AG04450 (cell line): ENCODE results near the gene LAMA2. TPM values are rescaled to one million over a fixed set of nuclear protein-coding genes. Genes with fewer than 3 reads are reported as not detected.
A peak's percentile ranks its signal among the peaks of the same experiment; 100 is the strongest.

Source experiments
- CTCF ChIA-PET: fragments of 300-600, 350-600 bp; formaldehyde crosslinking; extraction: SDS; loops from one replicate; lab custom pipeline; 2022; ENCODE audit warnings: antibody characterized with exemption, inconsistent platforms; lab: Charles Lee
- POLR2A ChIA-PET: fragments of 350-600 bp; formaldehyde crosslinking; extraction: SDS; loops from one replicate; lab custom pipeline; 2021; ENCODE audit warnings: antibody characterized with exemption, inconsistent platforms; lab: Yijun Ruan, JAX
- DNase-seq: peaks from one replicate; pipeline ENCODE4 v3.0.0-alpha.2; 2011; ENCODE audit warnings: low read depth, low spot score
- H3K27ac ChIP-seq: one replicate; pipeline ENCODE4 v1.5.1; 2012; ENCODE audit warnings: low read depth, low read length, control low read depth
- H3K27me3 ChIP-seq: one replicate; pipeline ENCODE4 v1.6.0; 2012; ENCODE audit warnings: low read length; ENCODE audit not compliant: control insufficient read depth, insufficient read depth
- H3K4me3 ChIP-seq: 2 replicates; pipeline ENCODE4 v1.5.1; 2011; ENCODE audit warnings: mild to moderate bottlenecking, low read depth, low read length, control low read depth
- H3K9me3 ChIP-seq: 2 replicates; pipeline ENCODE4 v1.5.1; 2012; ENCODE audit warnings: low read length; ENCODE audit not compliant: control insufficient read depth, insufficient read depth
- polyA plus RNA-seq: library from polyadenylated mRNA; depleted of rRNA; stranded (reverse); fragments of >200 nt; gene quantifications from 2 replicates; pipeline ENCODE4 v1.2.3, GENCODE V29; 2011
- TF ChIP-seq, protein P1 (sequence below): IDR thresholded peaks from 2 replicates; pipeline ENCODE4 v1.5.1; 2011; ENCODE audit warnings: low read depth, low read length, control low read depth, inconsistent platforms

The LAMA2 gene
- polyA plus RNA-seq, 1 experiment = 33.0 TPM

DNA sequence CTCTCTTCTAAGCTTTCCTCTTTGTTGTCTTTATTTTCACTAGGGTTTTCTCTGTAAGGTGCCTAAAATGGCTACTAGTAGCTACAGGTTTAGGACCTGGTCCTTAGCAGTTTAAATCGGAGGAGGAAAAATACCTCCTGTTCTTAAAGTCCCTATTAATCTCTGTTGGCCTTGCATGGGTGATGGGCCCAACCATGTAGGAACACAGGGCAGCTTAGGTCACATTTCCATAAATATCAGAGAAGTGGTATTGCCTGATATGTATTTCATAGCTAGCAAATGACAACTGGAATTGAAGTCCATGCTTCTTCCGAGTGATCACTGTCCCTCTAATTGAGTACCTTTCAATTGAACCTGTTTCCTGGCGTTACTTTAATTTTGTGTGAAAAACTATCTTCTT lies 70.0 kb downstream of the LAMA2 start:
- POLR2A ChIA-PET = no interaction called here
- no peak for DNase-seq
- Histone ChIP-seq H3K27me3 (no peaks in the 10 kb centered on the region), H3K27ac (no peak overlapping the region), H3K4me3 (no peak overlapping the region), H3K9me3 (no peaks in the 10 kb centered on the region)
- TF ChIP-seq, protein P1, sequence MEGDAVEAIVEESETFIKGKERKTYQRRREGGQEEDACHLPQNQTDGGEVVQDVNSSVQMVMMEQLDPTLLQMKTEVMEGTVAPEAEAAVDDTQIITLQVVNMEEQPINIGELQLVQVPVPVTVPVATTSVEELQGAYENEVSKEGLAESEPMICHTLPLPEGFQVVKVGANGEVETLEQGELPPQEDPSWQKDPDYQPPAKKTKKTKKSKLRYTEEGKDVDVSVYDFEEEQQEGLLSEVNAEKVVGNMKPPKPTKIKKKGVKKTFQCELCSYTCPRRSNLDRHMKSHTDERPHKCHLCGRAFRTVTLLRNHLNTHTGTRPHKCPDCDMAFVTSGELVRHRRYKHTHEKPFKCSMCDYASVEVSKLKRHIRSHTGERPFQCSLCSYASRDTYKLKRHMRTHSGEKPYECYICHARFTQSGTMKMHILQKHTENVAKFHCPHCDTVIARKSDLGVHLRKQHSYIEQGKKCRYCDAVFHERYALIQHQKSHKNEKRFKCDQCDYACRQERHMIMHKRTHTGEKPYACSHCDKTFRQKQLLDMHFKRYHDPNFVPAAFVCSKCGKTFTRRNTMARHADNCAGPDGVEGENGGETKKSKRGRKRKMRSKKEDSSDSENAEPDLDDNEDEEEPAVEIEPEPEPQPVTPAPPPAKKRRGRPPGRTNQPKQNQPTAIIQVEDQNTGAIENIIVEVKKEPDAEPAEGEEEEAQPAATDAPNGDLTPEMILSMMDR = no peak
- CTCF ChIA-PET = no interaction called here

DNA sequence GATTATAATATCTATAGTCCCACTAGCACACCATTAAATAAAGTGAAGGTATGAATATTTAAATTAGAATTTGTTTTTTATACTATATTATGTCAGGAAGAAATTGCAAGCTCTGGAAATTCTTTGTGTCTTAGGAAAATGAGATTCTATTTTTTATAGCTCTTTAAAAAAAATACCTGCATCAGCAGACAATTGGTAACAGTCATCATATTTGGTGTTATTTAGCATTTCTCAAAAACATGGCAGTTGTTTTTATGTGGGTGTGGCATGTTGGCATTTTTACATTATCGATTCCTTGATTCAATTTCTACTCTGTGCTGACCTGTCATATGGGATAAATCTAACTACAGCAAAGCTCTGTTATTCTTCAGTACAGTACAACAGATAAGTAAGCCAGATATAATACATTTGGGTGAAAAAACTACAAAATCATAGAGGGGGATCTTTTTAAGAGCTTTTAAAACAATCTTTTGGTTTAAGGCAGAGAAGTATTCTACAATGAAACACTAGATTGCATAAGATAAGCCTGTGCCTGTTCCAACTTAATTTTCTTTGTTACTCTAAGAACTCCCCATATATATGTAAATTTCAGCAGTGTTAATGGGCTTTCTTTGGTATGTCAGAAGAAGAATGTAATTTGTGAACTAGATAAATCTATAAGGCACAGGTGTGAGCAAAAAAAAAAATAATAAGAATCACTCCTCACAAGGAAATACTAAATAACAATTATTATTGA lies 71.5 kb downstream of the LAMA2 start:
- H3K4me3 ChIP-seq = no peak overlapping the region
- TF ChIP-seq, protein P1 = no peak
- H3K27ac ChIP-seq = no peak overlapping the region
- ChIA-PET CTCF (no interaction called here), POLR2A (no interaction called here)
- no peaks in the 10 kb centered on the region for H3K27me3 ChIP-seq
- no peaks in the 10 kb centered on the region for H3K9me3 ChIP-seq
- no peak for DNase-seq

DNA sequence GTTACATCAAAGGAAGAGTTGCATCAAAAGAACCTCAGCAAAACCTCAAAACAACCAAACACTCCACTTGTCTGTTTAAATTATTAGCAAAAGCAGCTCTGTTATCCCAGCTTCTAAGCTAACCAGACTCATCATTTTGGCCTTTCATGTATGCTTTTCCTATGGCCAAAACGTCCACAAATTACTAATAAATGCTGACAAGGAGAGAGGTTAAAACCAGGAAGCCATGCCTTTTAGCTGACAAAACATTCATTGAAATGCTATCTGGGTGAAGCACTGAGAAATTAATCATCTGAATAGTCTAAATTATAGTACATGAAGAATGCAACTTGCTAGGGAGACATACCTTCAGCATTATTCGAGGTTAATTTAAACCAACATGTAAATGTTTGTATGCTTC lies 80.6 kb downstream of the LAMA2 start:
- Histone ChIP-seq H3K27me3 (no peaks in the 10 kb centered on the region), H3K4me3 (no peak overlapping the region), H3K9me3 (no peaks in the 10 kb centered on the region), H3K27ac (no peak overlapping the region)
- TF ChIP-seq, protein P1 = no peak
- DNase-seq = peak; percentile 1
- CTCF ChIA-PET = no interaction called here
- POLR2A ChIA-PET = no interaction called here

DNA sequence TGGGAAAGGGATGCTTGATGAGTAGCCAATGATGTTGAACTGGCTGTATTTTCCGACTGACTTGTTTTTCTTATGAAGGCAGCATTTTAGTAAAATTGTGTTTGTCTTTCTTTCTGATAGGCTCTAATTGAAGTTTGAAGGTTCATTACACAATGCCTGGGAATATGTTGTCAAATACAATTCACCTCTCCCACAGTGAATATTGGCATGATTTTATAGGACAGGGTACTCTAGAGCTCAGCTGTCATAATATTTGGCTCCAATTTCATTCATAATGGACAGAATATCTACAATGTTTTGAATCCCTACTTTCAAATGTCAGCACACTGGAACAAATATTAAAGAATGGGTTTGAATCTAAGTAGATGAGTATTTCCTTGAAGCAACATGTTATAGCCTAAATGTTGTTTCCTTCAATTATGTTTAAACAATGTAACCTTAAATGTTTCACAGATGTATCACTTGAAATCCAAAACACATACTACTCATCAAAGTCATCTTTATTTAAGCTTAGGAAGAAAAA lies 81.4 kb downstream of the LAMA2 start:
- CTCF ChIA-PET = interaction anchor here (1.8 kb wide), 1 partner anchor 406 kb away, joined by 6 read pairs; no protein-coding TSS in a partner anchor
- POLR2A ChIA-PET = no interaction called here
- Histone ChIP-seq H3K27ac (no peak overlapping the region), H3K27me3 (no peaks in the 10 kb centered on the region), H3K4me3 (no peak overlapping the region), H3K9me3 (no peaks in the 10 kb centered on the region)
- DNase-seq = no peak
- TF ChIP-seq, protein P1 = no peak

DNA sequence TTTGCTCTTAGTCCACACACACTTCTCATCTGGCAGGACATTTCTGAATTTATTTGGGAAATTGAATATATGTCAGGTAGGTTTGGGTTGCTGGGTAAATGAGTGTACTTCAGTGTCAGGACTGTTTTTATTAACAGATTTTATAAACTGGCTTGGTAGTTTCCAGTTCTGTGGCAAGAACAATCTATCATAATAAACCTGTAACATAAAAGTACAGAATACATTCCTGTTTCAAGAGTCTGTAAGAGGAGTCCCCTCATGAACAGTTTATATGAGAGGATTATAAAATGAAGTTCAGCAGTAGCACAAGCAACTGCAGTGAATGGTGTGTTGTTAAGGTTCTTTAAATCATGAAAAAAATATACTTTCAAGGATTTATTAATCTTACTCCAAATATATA lies 81.8 kb downstream of the LAMA2 start:
- Histone ChIP-seq H3K9me3 (no peaks in the 10 kb centered on the region), H3K4me3 (no peak overlapping the region), H3K27me3 (no peaks in the 10 kb centered on the region), H3K27ac (no peak overlapping the region)
- CTCF ChIA-PET = interaction anchor here (1.8 kb wide), 1 partner anchor 406 kb away, joined by 6 read pairs; no protein-coding TSS in a partner anchor
- no peak for DNase-seq
- TF ChIP-seq, protein P1 = no peak
- POLR2A ChIA-PET = no interaction called here
